Esophagus (tissue), 2 donors: ENCODE data around the gene LENG1. TPM values are rescaled to one million over a fixed set of nuclear protein-coding genes. Genes with fewer than 3 reads are reported as not detected.

Source experiments
- H3K27ac ChIP-seq, 2 donors: one replicate each; pipeline ENCODE4 v1.5.1; 2013; ENCODE audit warnings: low read depth in 2 of 2, mild to moderate bottlenecking in 2 of 2, inconsistent platforms in 1 of 2, low read length in 1 of 2, moderate library complexity in 1 of 2
- H3K27me3 ChIP-seq, 2 donors: one replicate each; pipeline ENCODE4 v1.6.1; 2013; ENCODE audit warnings: low read length in 2 of 2, control low read depth in 1 of 2, mild to moderate bottlenecking in 1 of 2; ENCODE audit not compliant: insufficient read depth in 2 of 2, control insufficient read depth in 1 of 2
- H3K36me3 ChIP-seq, 2 donors: one replicate each; pipeline ENCODE4 v1.6.1; 2013; ENCODE audit warnings: low read length in 1 of 2; ENCODE audit not compliant: control insufficient read depth in 2 of 2, insufficient read depth in 2 of 2
- H3K4me1 ChIP-seq, 2 donors: one replicate each; pipeline ENCODE4 v1.6.1; 2013; ENCODE audit warnings: low read length in 1 of 2; ENCODE audit not compliant: control insufficient read depth in 2 of 2, insufficient read depth in 2 of 2
- H3K4me3 ChIP-seq, 2 donors: one replicate each; pipeline ENCODE4 v1.5.1; 2013; ENCODE audit warnings: low read length in 2 of 2, mild to moderate bottlenecking in 2 of 2, low read depth in 1 of 2, moderate library complexity in 1 of 2
- H3K9me3 ChIP-seq, 2 donors: one replicate each; pipeline ENCODE4 v1.6.1; 2013; ENCODE audit warnings: mild to moderate bottlenecking in 2 of 2, low read depth in 1 of 2, low read length in 1 of 2, moderate library complexity in 1 of 2; ENCODE audit not compliant: control insufficient read depth in 2 of 2, insufficient read depth in 1 of 2
- WGBS, 2 donors: extraction: QIAGEN DNeasy Blood & Tissue Kit; methylation state at CpG; one replicate each; pipeline ENCODE4 v1.1.7; 2013; 5-methylcytosine and 5-hydroxymethylcytosine counted together
- polyA plus RNA-seq, 2 donors: library from polyadenylated mRNA; stranded (reverse); fragments of 200-250 nt; gene quantifications; one replicate each; pipeline ENCODE4 v1.2.3, GENCODE V29; 2013
- donor health status: healthy with polysubstance abuse.
- donor health status: Bipolar disorder and iron deficiency.

LENG1 gene
- polyA plus RNA-seq, 2 donors: 4.9 to 7.0 TPM

GRCh38 chr19:54133957-54134590 is 25.4 kb downstream of the LENG1 start:
- Histone ChIP-seq H3K36me3 (peaks cover 14 to 18% of the 10 kb centered on the region in 2 donors), H3K4me3 (no peak overlapping the region), H3K27ac (peak overlapping the region; percentile 26 to 76), H3K4me1 (peaks cover 3 to 12% of the 10 kb centered on the region in 2 donors), H3K9me3 (no peaks in the 10 kb centered on the region), H3K27me3 (no peaks in the 10 kb centered on the region)
- 40 to 50% methylated on average over 2 of the region's 2 CpGs for WGBS, 2 donors

- H3K4me3 ChIP-seq: no peak overlapping the region
- no peaks in the 10 kb centered on the region for H3K27me3 ChIP-seq
- 66 to 75% methylated on average over 10 of the region's 10 CpGs for WGBS, 2 donors
- no peaks in the 10 kb centered on the region for H3K9me3 ChIP-seq
- H3K36me3 ChIP-seq: peaks cover 15 to 25% of the 10 kb centered on the region in 2 donors
- H3K4me1 ChIP-seq: peaks cover 3 to 6% of the 10 kb centered on the region in 2 donors
- no peak overlapping the region for H3K27ac ChIP-seq
Measured at GRCh38 chr19:54133312-54133956, 26.1 kb downstream of the LENG1 start.

GRCh38 chr19:54129617-54129996 is 29.9 kb downstream of the LENG1 start:
- Histone ChIP-seq H3K4me1 (peaks cover 3% of the 10 kb centered on the region in 2 donors), H3K27me3 (no peaks in the 10 kb centered on the region), H3K9me3 (no peaks in the 10 kb centered on the region), H3K4me3 (no peak overlapping the region), H3K36me3 (peaks cover 42 to 51% of the 10 kb centered on the region in 2 donors), H3K27ac (no peak overlapping the region)
- 97 to 98% methylated on average over 20 of the region's 20 CpGs for WGBS, 2 donors

GRCh38 chr19:54128796-54129616 is 30.5 kb downstream of the LENG1 start:
- H3K36me3 ChIP-seq: peaks cover 45 to 57% of the 10 kb centered on the region in 2 donors
- no peaks in the 10 kb centered on the region for H3K27me3 ChIP-seq
- H3K27ac ChIP-seq: no peak overlapping the region
- H3K4me1 ChIP-seq: peaks cover 0 to 3% of the 10 kb centered on the region in 2 donors
- no peak overlapping the region for H3K4me3 ChIP-seq
- H3K9me3 ChIP-seq: no peaks in the 10 kb centered on the region
- 95 to 96% methylated on average over 41 of the region's 41 CpGs for WGBS, 2 donors

GRCh38 chr19:54128441-54128725 is 31.1 kb downstream of the LENG1 start:
- H3K9me3 ChIP-seq: no peaks in the 10 kb centered on the region
- H3K27ac ChIP-seq: no peak overlapping the region
- 86 to 92% methylated on average over 15 to 20 of the region's 20 CpGs for WGBS, 2 donors
- peaks cover 45 to 63% of the 10 kb centered on the region in 2 donors for H3K36me3 ChIP-seq
- H3K4me1 ChIP-seq: peaks cover 0 to 2% of the 10 kb centered on the region in 2 donors
- no peaks in the 10 kb centered on the region for H3K27me3 ChIP-seq
- no peak overlapping the region for H3K4me3 ChIP-seq

- no peaks in the 10 kb centered on the region for H3K4me1 ChIP-seq
- 92 to 93% methylated on average over 37 to 44 of the region's 44 CpGs for WGBS, 2 donors
- no peaks in the 10 kb centered on the region for H3K27me3 ChIP-seq
- H3K4me3 ChIP-seq: no peak overlapping the region
- H3K36me3 ChIP-seq: peaks cover 45 to 68% of the 10 kb centered on the region in 2 donors
- H3K27ac ChIP-seq: no peak overlapping the region
- no peaks in the 10 kb centered on the region for H3K9me3 ChIP-seq
Measured at GRCh38 chr19:54127688-54128440, 31.7 kb downstream of the LENG1 start.

GRCh38 chr19:54125713-54126112 is 33.8 kb downstream of the LENG1 start:
- peaks cover 44 to 72% of the 10 kb centered on the region in 2 donors for H3K36me3 ChIP-seq
- H3K4me3 ChIP-seq: no peak overlapping the region
- H3K27ac ChIP-seq: no peak overlapping the region
- 87 to 88% methylated on average over 9 of the region's 9 CpGs for WGBS, 2 donors
- H3K4me1 ChIP-seq: no peaks in the 10 kb centered on the region
- no peaks in the 10 kb centered on the region for H3K9me3 ChIP-seq
- no peaks in the 10 kb centered on the region for H3K27me3 ChIP-seq

- Histone ChIP-seq H3K9me3 (no peaks in the 10 kb centered on the region), H3K36me3 (peaks cover 38 to 68% of the 10 kb centered on the region in 2 donors), H3K4me3 (no peak overlapping the region), H3K27me3 (no peaks in the 10 kb centered on the region), H3K4me1 (no peaks in the 10 kb centered on the region), H3K27ac (no peak overlapping the region)
- WGBS, 2 donors: 92% methylated on average over 19 of the region's 19 CpGs
Measured at GRCh38 chr19:54124393-54124792, 35.1 kb downstream of the LENG1 start.

GRCh38 chr19:54123682-54124081 is 35.8 kb downstream of the LENG1 start:
- no peak overlapping the region for H3K27ac ChIP-seq
- H3K27me3 ChIP-seq: no peaks in the 10 kb centered on the region
- peaks cover 33 to 61% of the 10 kb centered on the region in 2 donors for H3K36me3 ChIP-seq
- no peaks in the 10 kb centered on the region for H3K4me1 ChIP-seq
- WGBS, 2 donors: 91 to 95% methylated on average over 14 to 17 of the region's 17 CpGs
- no peaks in the 10 kb centered on the region for H3K9me3 ChIP-seq
- no peak overlapping the region for H3K4me3 ChIP-seq
